Neural cell (in vitro differentiated cells): Measurements from ENCODE around the gene PAK1. TPM values are rescaled to one million over a fixed set of nuclear protein-coding genes. Genes with fewer than 3 reads are reported as not detected.

Experiments used
- H2AFZ ChIP-seq: fragments of 200-600, 300-800 bp; sonication (generic), shearing (Covaris generic); 2 replicates; pipeline ENCODE4 v1.6.0; 2014; ENCODE audit warnings: low read depth, mild to moderate bottlenecking, antibody characterized with exemption, low read length, moderate library complexity
- H3F3A ChIP-seq: fragments of 200-600 bp; shearing (Covaris generic); 2 replicates; pipeline ENCODE4 v1.6.1; 2016; ENCODE audit warnings: mild to moderate bottlenecking, moderate library complexity, mixed read lengths, antibody characterized with exemption, low read length; ENCODE audit not compliant: insufficient read depth, poor library complexity, severe bottlenecking
- H3K27ac ChIP-seq: fragments of 200-600, 300-800 bp; sonication (generic), shearing (Covaris generic); 2 replicates; pipeline ENCODE4 v1.5.1; 2014; ENCODE audit warnings: mild to moderate bottlenecking, low read length, moderate library complexity
- H3K27me3 ChIP-seq: fragments of 300-800, 200-600 bp; sonication (generic), shearing (Covaris generic); 2 replicates; pipeline ENCODE4 v1.6.0; 2014; ENCODE audit warnings: mild to moderate bottlenecking, low read depth, low read length, moderate library complexity; ENCODE audit not compliant: insufficient read depth
- H3K36me3 ChIP-seq: fragments of 300-800, 200-600 bp; sonication (generic), shearing (Covaris generic); 2 replicates; pipeline ENCODE4 v1.5.1; 2014; ENCODE audit warnings: mild to moderate bottlenecking, antibody characterized with exemption, low read length, moderate library complexity; ENCODE audit not compliant: insufficient read depth
- H3K4me2 ChIP-seq: fragments of 300-800, 200-600 bp; sonication (generic), shearing (Covaris generic); 2 replicates; pipeline ENCODE4 v1.6.0; 2014; ENCODE audit warnings: mild to moderate bottlenecking, low read length
- H3K4me3 ChIP-seq: fragments of 300-800, 200-600 bp; sonication (generic), shearing (Covaris generic); 2 replicates; pipeline ENCODE4 v1.5.1; 2014; ENCODE audit warnings: mild to moderate bottlenecking, low read length, moderate library complexity
- H3K79me2 ChIP-seq: fragments of 200-600 bp; shearing (Covaris generic); replicated peaks from 2 replicates; pipeline ENCODE4 v1.6.0; 2014; ENCODE audit warnings: mild to moderate bottlenecking, low read length, moderate library complexity; ENCODE audit not compliant: insufficient read depth
- H3K9ac ChIP-seq: fragments of 300-800, 200-600 bp; sonication (generic), shearing (Covaris generic); 2 replicates; pipeline ENCODE4 v1.6.1; 2016; ENCODE audit warnings: mild to moderate bottlenecking, low read length, mixed read lengths
- H3K9me2 ChIP-seq: fragments of 200-600 bp; shearing (Covaris generic); 2 replicates; pipeline ENCODE4 v1.6.1; 2016; ENCODE audit warnings: mild to moderate bottlenecking, low read length, mixed read lengths; ENCODE audit not compliant: insufficient read depth
- H3K9me3 ChIP-seq: fragments of 200-600, 300-800 bp; sonication (generic), shearing (Covaris generic); 2 replicates; pipeline ENCODE4 v1.6.1; 2016; ENCODE audit warnings: mild to moderate bottlenecking, mixed run types, low read length, moderate library complexity, mixed read lengths
- H4K20me1 ChIP-seq: fragments of 200-600 bp; shearing (Covaris generic); 2 replicates; pipeline ENCODE4 v1.6.1; 2016; ENCODE audit warnings: mild to moderate bottlenecking, mixed run types; ENCODE audit not compliant: insufficient read depth
- EP300 ChIP-seq: fragments of 450-650 bp; conservative IDR thresholded peaks from 2 replicates; pipeline ENCODE4 v1.6.1; 2014; ENCODE audit warnings: antibody characterized with exemption, mild to moderate bottlenecking, moderate library complexity; ENCODE audit not compliant: poor library complexity, severe bottlenecking
- EZH2 ChIP-seq: fragments of 200-600, 300-800 bp; shearing (Covaris generic), sonication (generic); IDR thresholded peaks from 2 replicates; pipeline ENCODE4 v1.6.1; 2014; ENCODE audit warnings: antibody characterized with exemption, low read length, borderline replicate concordance, mild to moderate bottlenecking; ENCODE audit not compliant: insufficient read depth, poor library complexity, severe bottlenecking
- POLR2AphosphoS5 ChIP-seq: IDR thresholded peaks from 2 replicates; pipeline ENCODE4 v1.6.1; 2012
- RAD21 ChIP-seq: fragments of 450-650 bp; conservative IDR thresholded peaks from 2 replicates; pipeline ENCODE4 v1.6.1; 2014; ENCODE audit warnings: antibody characterized with exemption, mild to moderate bottlenecking, moderate library complexity
- SMC3 ChIP-seq: fragments of 450-650 bp; conservative IDR thresholded peaks from 2 replicates; pipeline ENCODE4 v1.6.1; 2014; ENCODE audit warnings: antibody characterized with exemption, mild to moderate bottlenecking, moderate library complexity; ENCODE audit not compliant: poor library complexity
- TAF1 ChIP-seq: IDR thresholded peaks from 2 replicates; pipeline ENCODE4 v1.6.1; 2012; ENCODE audit warnings: low read depth
- polyA plus RNA-seq: library from polyadenylated mRNA; depleted of rRNA; stranded (reverse); fragments of >200 nt; gene quantifications from 2 replicates; pipeline ENCODE4 v1.2.3, GENCODE V29; 2014
- TF ChIP-seq, protein P1 (sequence below): fragments of 450-650 bp; IDR thresholded peaks from 2 replicates; pipeline ENCODE4 v1.5.1; 2014; ENCODE audit warnings: antibody characterized with exemption, mild to moderate bottlenecking, moderate library complexity; ENCODE audit not compliant: poor library complexity, severe bottlenecking
- TF ChIP-seq, protein P2 (sequence below): IDR thresholded peaks from 2 replicates; pipeline ENCODE4 v1.6.1; 2012; ENCODE audit warnings: borderline replicate concordance

Gene PAK1
- polyA plus RNA-seq, 1 donor from 2014 or later = 65.2 TPM

DNA sequence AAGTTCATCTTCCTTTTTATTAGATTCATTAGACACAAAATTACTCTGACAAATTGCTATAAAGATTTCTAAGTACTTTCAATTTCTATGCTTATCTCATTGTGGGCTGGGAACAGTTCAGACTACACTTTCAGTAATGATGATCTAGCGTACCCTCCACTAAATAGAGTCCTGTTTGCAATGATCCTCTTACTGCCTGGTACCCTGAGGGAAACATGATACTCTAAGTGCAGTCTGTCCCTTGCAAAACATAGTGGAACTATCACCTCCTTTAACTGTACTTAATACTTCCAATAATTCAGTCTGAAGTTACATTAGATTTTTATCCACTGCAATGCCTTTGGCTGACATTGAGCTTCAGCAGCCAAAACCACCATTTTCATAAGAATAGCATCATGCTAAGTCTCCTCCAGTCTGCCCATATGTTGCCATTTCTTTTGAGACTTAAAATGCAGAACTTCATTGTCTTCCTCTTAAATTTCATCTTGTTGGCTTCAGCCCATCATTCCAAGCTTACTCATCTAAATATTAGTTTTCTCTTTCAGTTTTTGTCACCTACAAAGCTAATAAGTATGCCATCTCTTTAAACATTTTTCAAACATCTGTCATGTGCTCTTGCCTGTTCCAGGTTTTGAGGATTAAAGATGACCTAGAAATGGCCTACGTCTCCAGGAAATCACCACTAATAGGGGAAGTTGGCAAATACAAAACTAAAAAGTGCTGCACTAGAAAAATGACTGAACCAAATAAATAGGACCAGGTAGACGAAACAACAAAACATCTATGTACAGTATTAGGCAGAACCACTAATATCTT is 55.5 kb downstream of the PAK1 start:
- Histone ChIP-seq H3K4me3 (no peak overlapping the region), H3K4me2 (no peak overlapping the region), H3K27ac (no peak overlapping the region), H3K9me3 (no peaks in the 10 kb centered on the region), H3K36me3 (no peaks in the 10 kb centered on the region), H3K27me3 (no peaks in the 10 kb centered on the region), H2AFZ (no peak overlapping the region), H3K79me2 (peaks cover 7% of the 10 kb centered on the region), H3K9me2 (no peaks in the 10 kb centered on the region), H3K9ac (no peak overlapping the region), H3F3A (no peaks in the 10 kb centered on the region), H4K20me1 (no peaks in the 10 kb centered on the region)
- TF ChIP-seq POLR2AphosphoS5 (no peak), TAF1 (no peak), EP300 (no peak)

DNA sequence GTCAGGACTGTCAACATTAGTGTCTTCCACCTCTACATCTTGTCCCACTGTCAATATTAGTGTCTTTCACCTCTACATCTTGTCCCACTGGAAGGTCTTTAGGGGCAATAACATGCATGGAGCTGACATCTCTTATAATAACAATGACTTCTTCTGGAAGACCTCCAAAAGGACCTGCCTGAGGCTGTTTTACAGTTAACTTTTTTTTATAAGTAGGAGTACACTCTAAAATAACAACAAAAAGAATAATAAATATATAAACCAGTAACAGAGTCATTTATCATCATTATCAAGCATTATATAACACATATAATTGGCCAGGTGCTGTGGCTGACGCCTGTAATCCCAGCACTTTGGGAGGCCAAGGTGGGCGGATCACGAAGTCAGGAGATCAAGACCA is 57.5 kb downstream of the PAK1 start:
- H3K36me3 ChIP-seq = no peaks in the 10 kb centered on the region

More for the DNA sequence above, 57.5 kb downstream of the PAK1 start:
- Histone ChIP-seq H3K79me2 (peaks cover 7% of the 10 kb centered on the region), H3K9me3 (no peaks in the 10 kb centered on the region), H3K9me2 (no peaks in the 10 kb centered on the region), H3F3A (no peaks in the 10 kb centered on the region), H2AFZ (no peak overlapping the region), H3K4me3 (no peak overlapping the region), H4K20me1 (no peaks in the 10 kb centered on the region), H3K4me2 (no peak overlapping the region), H3K27me3 (no peaks in the 10 kb centered on the region), H3K27ac (no peak overlapping the region), H3K9ac (no peak overlapping the region)
- TF ChIP-seq, protein P1, sequence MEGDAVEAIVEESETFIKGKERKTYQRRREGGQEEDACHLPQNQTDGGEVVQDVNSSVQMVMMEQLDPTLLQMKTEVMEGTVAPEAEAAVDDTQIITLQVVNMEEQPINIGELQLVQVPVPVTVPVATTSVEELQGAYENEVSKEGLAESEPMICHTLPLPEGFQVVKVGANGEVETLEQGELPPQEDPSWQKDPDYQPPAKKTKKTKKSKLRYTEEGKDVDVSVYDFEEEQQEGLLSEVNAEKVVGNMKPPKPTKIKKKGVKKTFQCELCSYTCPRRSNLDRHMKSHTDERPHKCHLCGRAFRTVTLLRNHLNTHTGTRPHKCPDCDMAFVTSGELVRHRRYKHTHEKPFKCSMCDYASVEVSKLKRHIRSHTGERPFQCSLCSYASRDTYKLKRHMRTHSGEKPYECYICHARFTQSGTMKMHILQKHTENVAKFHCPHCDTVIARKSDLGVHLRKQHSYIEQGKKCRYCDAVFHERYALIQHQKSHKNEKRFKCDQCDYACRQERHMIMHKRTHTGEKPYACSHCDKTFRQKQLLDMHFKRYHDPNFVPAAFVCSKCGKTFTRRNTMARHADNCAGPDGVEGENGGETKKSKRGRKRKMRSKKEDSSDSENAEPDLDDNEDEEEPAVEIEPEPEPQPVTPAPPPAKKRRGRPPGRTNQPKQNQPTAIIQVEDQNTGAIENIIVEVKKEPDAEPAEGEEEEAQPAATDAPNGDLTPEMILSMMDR = no peak
- TF ChIP-seq EP300 = no peak
- no peak for TF ChIP-seq TAF1
- no peak for TF ChIP-seq POLR2AphosphoS5
- TF ChIP-seq, protein P2, sequence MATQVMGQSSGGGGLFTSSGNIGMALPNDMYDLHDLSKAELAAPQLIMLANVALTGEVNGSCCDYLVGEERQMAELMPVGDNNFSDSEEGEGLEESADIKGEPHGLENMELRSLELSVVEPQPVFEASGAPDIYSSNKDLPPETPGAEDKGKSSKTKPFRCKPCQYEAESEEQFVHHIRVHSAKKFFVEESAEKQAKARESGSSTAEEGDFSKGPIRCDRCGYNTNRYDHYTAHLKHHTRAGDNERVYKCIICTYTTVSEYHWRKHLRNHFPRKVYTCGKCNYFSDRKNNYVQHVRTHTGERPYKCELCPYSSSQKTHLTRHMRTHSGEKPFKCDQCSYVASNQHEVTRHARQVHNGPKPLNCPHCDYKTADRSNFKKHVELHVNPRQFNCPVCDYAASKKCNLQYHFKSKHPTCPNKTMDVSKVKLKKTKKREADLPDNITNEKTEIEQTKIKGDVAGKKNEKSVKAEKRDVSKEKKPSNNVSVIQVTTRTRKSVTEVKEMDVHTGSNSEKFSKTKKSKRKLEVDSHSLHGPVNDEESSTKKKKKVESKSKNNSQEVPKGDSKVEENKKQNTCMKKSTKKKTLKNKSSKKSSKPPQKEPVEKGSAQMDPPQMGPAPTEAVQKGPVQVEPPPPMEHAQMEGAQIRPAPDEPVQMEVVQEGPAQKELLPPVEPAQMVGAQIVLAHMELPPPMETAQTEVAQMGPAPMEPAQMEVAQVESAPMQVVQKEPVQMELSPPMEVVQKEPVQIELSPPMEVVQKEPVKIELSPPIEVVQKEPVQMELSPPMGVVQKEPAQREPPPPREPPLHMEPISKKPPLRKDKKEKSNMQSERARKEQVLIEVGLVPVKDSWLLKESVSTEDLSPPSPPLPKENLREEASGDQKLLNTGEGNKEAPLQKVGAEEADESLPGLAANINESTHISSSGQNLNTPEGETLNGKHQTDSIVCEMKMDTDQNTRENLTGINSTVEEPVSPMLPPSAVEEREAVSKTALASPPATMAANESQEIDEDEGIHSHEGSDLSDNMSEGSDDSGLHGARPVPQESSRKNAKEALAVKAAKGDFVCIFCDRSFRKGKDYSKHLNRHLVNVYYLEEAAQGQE = no peak
- TF ChIP-seq SMC3 = no peak
- no peak for TF ChIP-seq EZH2
- TF ChIP-seq RAD21 = no peak
